Adipocyte (in vitro differentiated cells): ENCODE measurements around the gene TMPRSS7.
"Not testable (repeated sequence)": the region's sequence is repeated elsewhere in the genome, so short reads cannot be mapped to it uniquely, and the experiment has no call there.

Source experiments
- DNase-seq: peaks from one replicate; pipeline ENCODE4 v3.0.0-alpha.2; 2015; ENCODE audit warnings: low read depth
- H3K27me3 ChIP-seq: replicated peaks from 2 replicates; pipeline ENCODE4 v1.7.0; 2013; ENCODE audit warnings: mild to moderate bottlenecking, low read length, moderate library complexity; ENCODE audit not compliant: control insufficient read depth, insufficient read depth
- H3K36me3 ChIP-seq: 2 replicates; pipeline ENCODE4 v1.7.0; 2013; ENCODE audit warnings: low read length, mild to moderate bottlenecking, moderate library complexity; ENCODE audit not compliant: control insufficient read depth, insufficient read depth, severe bottlenecking
- H3K4me1 ChIP-seq: 2 replicates; pipeline ENCODE4 v1.7.0; 2013; ENCODE audit warnings: mild to moderate bottlenecking, low read length, moderate library complexity; ENCODE audit not compliant: control insufficient read depth, insufficient read depth
- H3K4me3 ChIP-seq: 2 replicates; pipeline ENCODE4 v1.7.0; 2013; ENCODE audit warnings: mild to moderate bottlenecking, low read length, moderate library complexity
- H3K9ac ChIP-seq: 2 replicates; pipeline ENCODE4 v1.7.0; 2013; ENCODE audit warnings: mild to moderate bottlenecking, low read length, moderate library complexity
- H3K9me3 ChIP-seq: 2 replicates; pipeline ENCODE4 v1.7.0; 2013; ENCODE audit warnings: mild to moderate bottlenecking, low read length, moderate library complexity; ENCODE audit not compliant: control insufficient read depth

Gene TMPRSS7

GRCh38 chr3:112037194-112037593 is 2.7 kb downstream of the TMPRSS7 start:
- H3K27me3 ChIP-seq, H3K36me3 ChIP-seq, DNase-seq, H3K9me3 ChIP-seq, H3K4me3 ChIP-seq, H3K9ac ChIP-seq, H3K4me1 ChIP-seq: not testable (repeated sequence)

DNA sequence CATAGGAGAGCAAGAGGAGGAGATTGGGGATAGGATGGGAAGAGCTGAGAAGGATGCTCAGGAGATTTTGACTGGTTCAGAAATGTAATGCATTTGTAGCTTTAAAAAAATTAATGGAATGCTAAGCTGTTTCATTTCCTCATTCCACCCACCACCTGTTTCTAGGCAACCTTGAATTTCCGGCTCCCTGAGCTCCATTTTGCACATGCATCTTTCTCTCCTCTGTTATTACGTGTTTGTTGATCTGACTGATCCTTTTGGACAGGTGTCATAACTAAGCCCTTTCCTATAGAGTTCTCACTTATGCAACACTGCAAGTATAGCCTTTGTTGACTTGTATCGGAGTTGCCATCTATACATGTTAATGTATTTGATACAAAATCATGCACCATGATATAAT is 4.3 kb downstream of the TMPRSS7 start:
- H3K4me1 ChIP-seq = peaks cover 5% of the 10 kb centered on the region
- DNase-seq = no peak
- H3K9me3 ChIP-seq = no peaks in the 10 kb centered on the region
- H3K36me3 ChIP-seq = no peaks in the 10 kb centered on the region
- H3K4me3 ChIP-seq = no peak overlapping the region
- H3K27me3 ChIP-seq = no peaks in the 10 kb centered on the region
- H3K9ac ChIP-seq = no peak overlapping the region

DNA sequence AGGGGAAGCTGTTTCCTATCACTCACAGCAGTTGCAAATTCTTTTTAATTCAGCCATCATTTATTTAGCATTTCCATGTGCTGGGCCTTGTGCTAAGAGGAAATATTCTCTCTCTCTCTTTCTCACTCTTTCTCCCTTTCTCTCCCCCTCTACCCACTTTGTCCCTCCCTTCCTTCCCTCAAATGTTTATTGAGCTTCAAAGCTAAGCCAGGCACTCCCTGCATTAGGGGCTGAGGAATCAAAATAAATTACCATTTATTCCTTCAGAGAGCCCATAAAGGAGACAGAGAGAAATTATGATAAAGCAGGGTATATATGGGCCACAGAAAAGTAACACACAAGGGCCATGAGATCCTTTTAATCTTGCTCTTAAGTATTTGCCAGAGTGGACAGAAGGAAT is 6.8 kb downstream of the TMPRSS7 start:
- peaks cover 5% of the 10 kb centered on the region for H3K4me1 ChIP-seq
- no peak for DNase-seq
- no peaks in the 10 kb centered on the region for H3K36me3 ChIP-seq
- no peak overlapping the region for H3K4me3 ChIP-seq
- no peaks in the 10 kb centered on the region for H3K9me3 ChIP-seq
- no peaks in the 10 kb centered on the region for H3K27me3 ChIP-seq
- no peak overlapping the region for H3K9ac ChIP-seq

- Histone ChIP-seq H3K27me3 (no peaks in the 10 kb centered on the region), H3K36me3 (no peaks in the 10 kb centered on the region), H3K4me1 (peaks cover 5% of the 10 kb centered on the region), H3K4me3 (no peak overlapping the region), H3K9me3 (no peaks in the 10 kb centered on the region), H3K9ac (peak overlapping the region; percentile 68)
- DNase-seq = no peak
Observed at GRCh38 chr3:112042842-112043280, 8.3 kb downstream of the TMPRSS7 start.

DNA sequence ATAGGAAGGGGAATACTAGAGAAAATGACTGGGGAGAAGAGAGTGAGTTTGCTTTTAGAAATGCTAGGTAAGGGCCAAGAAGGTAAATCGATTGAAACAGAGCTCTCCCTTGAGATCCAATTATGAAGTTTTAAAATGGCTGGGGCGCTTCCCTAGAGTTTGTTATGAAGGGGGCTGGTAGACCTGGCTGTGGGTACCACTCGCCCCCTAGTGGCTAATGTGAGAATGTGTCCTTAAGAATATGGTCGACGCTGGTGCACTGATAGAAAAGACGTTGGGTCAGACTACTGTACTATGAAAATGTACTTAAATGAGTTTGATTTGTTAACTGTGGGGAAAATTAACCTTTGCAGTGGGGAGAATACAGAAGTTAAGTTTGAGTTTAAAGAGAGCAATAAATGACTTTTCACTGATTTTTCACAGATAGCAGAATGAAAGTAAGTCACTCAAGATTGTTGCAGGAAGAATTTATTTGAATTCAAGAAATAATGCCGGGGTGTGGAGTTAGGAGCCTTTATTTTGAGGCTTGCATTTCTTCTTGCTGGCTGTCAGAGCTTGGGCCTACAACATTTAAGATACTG is 9.2 kb downstream of the TMPRSS7 start:
- no peaks in the 10 kb centered on the region for H3K36me3 ChIP-seq
- no peaks in the 10 kb centered on the region for H3K27me3 ChIP-seq
- H3K4me1 ChIP-seq = peaks cover 5% of the 10 kb centered on the region
- DNase-seq = peak; percentile 91
- H3K9me3 ChIP-seq = no peaks in the 10 kb centered on the region
- H3K4me3 ChIP-seq = peak overlapping the region; percentile 59
- H3K9ac ChIP-seq = peak overlapping the region; percentile 68

- Histone ChIP-seq H3K36me3 (no peaks in the 10 kb centered on the region), H3K9ac (no peak overlapping the region), H3K4me3 (no peak overlapping the region), H3K27me3 (no peaks in the 10 kb centered on the region), H3K9me3 (no peaks in the 10 kb centered on the region), H3K4me1 (peaks cover 5% of the 10 kb centered on the region)
- peak; percentile 4 for DNase-seq
Observed at GRCh38 chr3:112046599-112046998, 12.1 kb downstream of the TMPRSS7 start.

- H3K27me3 ChIP-seq = no peaks in the 10 kb centered on the region
- H3K9me3 ChIP-seq = no peaks in the 10 kb centered on the region
- H3K36me3 ChIP-seq = no peaks in the 10 kb centered on the region
- no peak overlapping the region for H3K4me3 ChIP-seq
- peaks cover 5% of the 10 kb centered on the region for H3K4me1 ChIP-seq
- DNase-seq = no peak
- no peak overlapping the region for H3K9ac ChIP-seq
Observed at GRCh38 chr3:112047264-112047663, 12.7 kb downstream of the TMPRSS7 start.

DNA sequence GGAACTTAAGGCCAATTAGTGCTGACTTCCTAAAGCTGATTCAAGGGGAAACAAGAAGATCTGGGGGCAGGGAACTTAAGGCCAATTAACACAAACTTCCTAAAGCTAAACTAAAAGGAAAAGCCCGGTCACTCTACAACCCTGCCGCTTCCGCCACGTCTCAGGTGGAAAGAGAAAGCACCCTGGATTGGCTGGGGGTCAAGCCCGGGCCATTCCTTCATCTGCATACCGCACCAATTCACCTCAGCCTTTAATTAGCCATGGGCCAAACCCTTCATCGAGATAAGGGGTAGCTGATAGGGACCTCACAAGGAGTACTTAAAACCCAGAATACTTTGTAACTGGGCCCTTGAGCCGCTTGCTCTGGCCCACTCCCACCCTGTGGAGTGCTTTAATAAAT is 14.4 kb downstream of the TMPRSS7 start:
- Histone ChIP-seq H3K36me3 (no peaks in the 10 kb centered on the region), H3K9me3 (no peaks in the 10 kb centered on the region), H3K4me1 (no peaks in the 10 kb centered on the region), H3K4me3 (no peak overlapping the region), H3K9ac (no peak overlapping the region), H3K27me3 (peaks cover 5% of the 10 kb centered on the region)
- DNase-seq = no peak

GRCh38 chr3:112053229-112053628 is 18.7 kb downstream of the TMPRSS7 start:
- Histone ChIP-seq H3K4me3 (no peak overlapping the region), H3K9ac (no peak overlapping the region), H3K27me3 (peaks cover 5% of the 10 kb centered on the region)

DNA sequence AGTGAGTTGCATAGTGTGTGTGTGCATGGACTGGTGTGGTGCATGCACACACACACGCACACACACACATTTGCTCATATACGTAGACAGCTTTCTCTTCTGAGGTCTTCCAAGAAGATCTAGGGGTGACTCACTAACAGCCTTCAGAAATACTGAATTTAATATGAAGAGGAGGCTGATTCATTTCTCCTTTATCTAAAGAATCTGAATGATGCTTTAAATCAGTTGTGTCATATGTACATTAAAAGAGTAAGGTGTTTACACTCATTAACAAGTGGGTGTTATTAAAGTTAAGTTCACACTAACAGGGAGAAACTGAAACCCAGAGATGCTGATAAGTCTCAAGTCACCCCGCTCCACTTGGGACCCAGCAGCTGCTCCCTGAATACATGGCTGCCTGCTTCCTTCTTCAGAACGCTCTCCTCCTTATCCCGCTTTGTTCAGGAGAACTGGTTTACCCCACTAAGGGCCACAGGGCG is 22.0 kb downstream of the TMPRSS7 start:
- peak; percentile 48 for DNase-seq
- no peak overlapping the region for H3K4me3 ChIP-seq
- H3K27me3 ChIP-seq = peaks cover 5% of the 10 kb centered on the region
- H3K9ac ChIP-seq = no peak overlapping the region
- no peaks in the 10 kb centered on the region for H3K9me3 ChIP-seq
- peaks cover 2% of the 10 kb centered on the region for H3K4me1 ChIP-seq
- H3K36me3 ChIP-seq = no peaks in the 10 kb centered on the region

More at GRCh38 chr3:112053229-112053628, 18.7 kb downstream of the TMPRSS7 start:
- no peaks in the 10 kb centered on the region for H3K36me3 ChIP-seq
- H3K4me1 ChIP-seq = no peaks in the 10 kb centered on the region
- DNase-seq = no peak
- H3K9me3 ChIP-seq = no peaks in the 10 kb centered on the region

GRCh38 chr3:112059497-112059896 is 25.0 kb downstream of the TMPRSS7 start:
- Histone ChIP-seq H3K4me3 (no peak overlapping the region), H3K36me3 (no peaks in the 10 kb centered on the region), H3K9me3 (no peaks in the 10 kb centered on the region), H3K27me3 (no peaks in the 10 kb centered on the region), H3K9ac (no peak overlapping the region), H3K4me1 (peaks cover 5% of the 10 kb centered on the region)
- DNase-seq = no peak

DNA sequence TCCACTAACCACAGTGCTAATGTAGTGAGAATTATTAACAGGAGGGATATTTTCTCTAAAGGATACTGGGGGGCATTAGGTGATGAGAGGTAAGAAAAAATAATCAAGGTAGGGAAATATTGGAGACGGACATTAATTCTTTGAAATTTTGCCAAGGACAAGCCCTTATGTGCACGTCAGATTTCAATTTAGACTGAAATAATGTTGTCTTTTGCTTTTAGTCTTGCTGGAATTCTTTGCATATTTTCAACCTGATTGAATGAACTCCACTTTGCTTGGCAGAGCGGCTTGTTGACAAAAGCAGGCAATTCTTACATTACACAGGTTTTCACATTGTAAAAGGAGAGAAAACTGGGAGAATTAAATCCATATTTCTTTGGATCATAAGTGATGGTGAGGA is 26.6 kb downstream of the TMPRSS7 start:
- Histone ChIP-seq H3K9ac (no peak overlapping the region), H3K4me3 (no peak overlapping the region), H3K27me3 (no peaks in the 10 kb centered on the region), H3K36me3 (no peaks in the 10 kb centered on the region), H3K4me1 (peaks cover 5% of the 10 kb centered on the region), H3K9me3 (no peaks in the 10 kb centered on the region)
- peak; percentile 70 for DNase-seq
